Mesenchymal stem cell (in vitro differentiated cells and primary cell): Measurements from ENCODE around the gene BRWD1.

Source experiments
- DNase-seq: peaks from one replicate; pipeline ENCODE4 v3.0.0-alpha.2; 2013
- H2AFZ ChIP-seq: one replicate; pipeline ENCODE4 v1.6.1; 2013; ENCODE audit warnings: low read depth, mild to moderate bottlenecking, control low read depth, inconsistent platforms, low read length, moderate library complexity
- H2AK5ac ChIP-seq: 2 replicates; pipeline ENCODE4 v1.6.1; 2013; ENCODE audit warnings: low read length, moderate library complexity, mild to moderate bottlenecking, inconsistent platforms; ENCODE audit not compliant: severe bottlenecking
- H2BK120ac ChIP-seq: one replicate; pipeline ENCODE4 v1.6.1; 2013; ENCODE audit warnings: low read depth, mild to moderate bottlenecking, inconsistent platforms, low read length, moderate library complexity
- H2BK12ac ChIP-seq, 2 experiments: one replicate each; pipeline ENCODE4 v1.6.1; 2013; ENCODE audit warnings: inconsistent platforms in 2 of 2, low read length in 2 of 2, mild to moderate bottlenecking in 2 of 2, moderate library complexity in 2 of 2, control low read depth in 1 of 2
- H2BK15ac ChIP-seq: one replicate; pipeline ENCODE4 v1.6.1; 2013; ENCODE audit warnings: mild to moderate bottlenecking, low read depth, inconsistent platforms; ENCODE audit not compliant: poor library complexity, severe bottlenecking
- H2BK5ac ChIP-seq: 2 replicates; pipeline ENCODE4 v1.6.1; 2013; ENCODE audit warnings: low read depth, mild to moderate bottlenecking, low read length, control low read depth, inconsistent platforms; ENCODE audit not compliant: poor library complexity, severe bottlenecking
- H3K14ac ChIP-seq, 2 experiments: one replicate each; pipeline ENCODE4 v1.6.1; 2013; ENCODE audit warnings: inconsistent platforms in 2 of 2, low read length in 2 of 2, control low read depth in 1 of 2, mild to moderate bottlenecking in 1 of 2, moderate library complexity in 1 of 2
- H3K18ac ChIP-seq, 2 experiments: one replicate each; pipeline ENCODE4 v1.6.1; 2013; ENCODE audit warnings: inconsistent platforms in 2 of 2, low read length in 2 of 2, control low read depth in 1 of 2, low read depth in 1 of 2, mild to moderate bottlenecking in 1 of 2
- H3K23ac ChIP-seq, 2 experiments: one replicate each; pipeline ENCODE4 v1.6.1; 2013; ENCODE audit warnings: inconsistent platforms in 2 of 2, low read length in 2 of 2, mild to moderate bottlenecking in 2 of 2, moderate library complexity in 2 of 2, control low read depth in 1 of 2
- H3K27ac ChIP-seq: 2 replicates; pipeline ENCODE4 v1.5.1; 2013; ENCODE audit warnings: mild to moderate bottlenecking, moderate library complexity, low read length, control low read depth, inconsistent platforms; ENCODE audit not compliant: poor library complexity, severe bottlenecking
- H3K27me3 ChIP-seq, 2 experiments: 2 replicates each; pipeline versions ENCODE4 v1.6.1 to v1.7.0; 2013; ENCODE audit warnings: low read length in 2 of 2, mild to moderate bottlenecking in 2 of 2, moderate library complexity in 2 of 2, control low read depth in 1 of 2, inconsistent platforms in 1 of 2; ENCODE audit not compliant: control insufficient read depth in 1 of 2, insufficient read depth in 1 of 2
- H3K36me3 ChIP-seq, 2 experiments: 2 replicates each; pipeline versions ENCODE4 v1.6.1 to v1.7.0; 2013; ENCODE audit warnings: low read length in 2 of 2, control low read depth in 1 of 2, inconsistent platforms in 1 of 2, low read depth in 1 of 2, mild to moderate bottlenecking in 1 of 2; ENCODE audit not compliant: insufficient read depth in 2 of 2, control insufficient read depth in 1 of 2
- H3K4ac ChIP-seq, 2 experiments: one replicate each; pipeline ENCODE4 v1.6.1; 2013; ENCODE audit warnings: inconsistent platforms in 2 of 2, low read length in 2 of 2, mild to moderate bottlenecking in 2 of 2, moderate library complexity in 2 of 2, control low read depth in 1 of 2, low read depth in 1 of 2
- H3K4me1 ChIP-seq: 2 replicates; pipeline ENCODE4 v1.6.1; 2013; ENCODE audit warnings: low read depth, low read length, control low read depth; ENCODE audit not compliant: control insufficient read depth, insufficient read depth
- H3K4me2 ChIP-seq: 2 replicates; pipeline ENCODE4 v1.6.1; 2013; ENCODE audit warnings: low read length, mild to moderate bottlenecking, inconsistent platforms; ENCODE audit not compliant: poor library complexity, severe bottlenecking
- H3K4me3 ChIP-seq, 2 experiments: 2 replicates each; pipeline versions ENCODE4 v1.5.1 to v1.7.0; 2013; ENCODE audit warnings: low read length in 2 of 2, mild to moderate bottlenecking in 2 of 2, control low read depth in 1 of 2, low read depth in 1 of 2; ENCODE audit not compliant: insufficient read depth in 1 of 2
- H3K79me1 ChIP-seq: replicated peaks from 2 replicates; pipeline ENCODE4 v1.6.1; 2013; ENCODE audit warnings: mild to moderate bottlenecking, control low read depth, low read length, inconsistent platforms; ENCODE audit not compliant: poor library complexity, severe bottlenecking
- H3K9ac ChIP-seq: 2 replicates; pipeline ENCODE4 v1.7.0; 2013; ENCODE audit warnings: mild to moderate bottlenecking, low read length, moderate library complexity
- H3K9me3 ChIP-seq: 2 replicates; pipeline ENCODE4 v1.7.0; 2013; ENCODE audit warnings: mild to moderate bottlenecking, low read length; ENCODE audit not compliant: control insufficient read depth
- H4K8ac ChIP-seq: one replicate; pipeline ENCODE4 v1.6.1; 2013; ENCODE audit warnings: inconsistent platforms, mild to moderate bottlenecking, low read length, moderate library complexity
- H4K91ac ChIP-seq: one replicate; pipeline ENCODE4 v1.6.1; 2013; ENCODE audit warnings: mild to moderate bottlenecking, low read length, inconsistent platforms
- WGBS: methylation state at CpG from one replicate; pipeline ENCODE4 v1.1.7; 2013; ENCODE audit warnings: mixed read lengths; 5-methylcytosine and 5-hydroxymethylcytosine counted together

Gene BRWD1

GRCh38 chr21:39155578-39155977 is 157.9 kb downstream of the BRWD1 start:
- Histone ChIP-seq H3K79me1 (no peaks in the 10 kb centered on the region), H2BK5ac (no peak overlapping the region), H3K18ac (no peak overlapping the region), H3K27ac (no peak overlapping the region), H2BK12ac (no peak overlapping the region), H3K23ac (no peak overlapping the region), H2AK5ac (peak overlapping the region; percentile 44), H3K4me2 (no peak overlapping the region), H3K14ac (no peak overlapping the region), H3K9ac (no peak overlapping the region), H3K4ac (no peak overlapping the region), H3K36me3 (no peaks in the 10 kb centered on the region), H4K91ac (no peak overlapping the region), H2AFZ (no peak overlapping the region), H3K9me3 (no peaks in the 10 kb centered on the region), H3K27me3 (peaks cover 0 to 10% of the 10 kb centered on the region in 2 experiments), H3K4me3 (no peak overlapping the region), H2BK15ac (no peak overlapping the region), H3K4me1 (peaks cover 7% of the 10 kb centered on the region), H4K8ac (no peak overlapping the region), H2BK120ac (no peak overlapping the region)
- no peak for DNase-seq
- 94% methylated on average over 2 of the region's 2 CpGs for WGBS

- H2BK12ac ChIP-seq = no peak overlapping the region
- DNase-seq = no peak
These were observed 159.6 kb downstream of the BRWD1 start for GRCh38 chr21:39153842-39154241.

GRCh38 chr21:39153373-39153772 is 160.1 kb downstream of the BRWD1 start:
- no peaks in the 10 kb centered on the region for H3K36me3 ChIP-seq
- peaks cover 0 to 15% of the 10 kb centered on the region in 2 experiments for H3K27me3 ChIP-seq
- no peak overlapping the region for H3K4me3 ChIP-seq
- no peaks in the 10 kb centered on the region for H3K79me1 ChIP-seq
- DNase-seq = no peak
- no peak overlapping the region for H3K4me2 ChIP-seq
- no peak overlapping the region for H2BK120ac ChIP-seq
- no peak overlapping the region for H3K9ac ChIP-seq
- no peak overlapping the region for H4K91ac ChIP-seq
- H4K8ac ChIP-seq = no peak overlapping the region
- H3K9me3 ChIP-seq = no peaks in the 10 kb centered on the region
- no peak overlapping the region for H3K14ac ChIP-seq
- peaks cover 7% of the 10 kb centered on the region for H3K4me1 ChIP-seq
- H2AFZ ChIP-seq = no peak overlapping the region
- no peak overlapping the region for H3K18ac ChIP-seq
- H2BK5ac ChIP-seq = no peak overlapping the region
- H2BK15ac ChIP-seq = no peak overlapping the region
- H2BK12ac ChIP-seq = no peak overlapping the region
- H3K4ac ChIP-seq = no peak overlapping the region
- no peak overlapping the region for H2AK5ac ChIP-seq
- no peak overlapping the region for H3K27ac ChIP-seq
- 100% methylated on average over 1 of the region's 2 CpGs for WGBS
- no peak overlapping the region for H3K23ac ChIP-seq

More at GRCh38 chr21:39153842-39154241, 159.6 kb downstream of the BRWD1 start:
- Histone ChIP-seq H3K79me1 (no peaks in the 10 kb centered on the region), H3K18ac (no peak overlapping the region), H3K4me2 (no peak overlapping the region), H3K4me3 (no peak overlapping the region), H4K8ac (no peak overlapping the region), H3K23ac (no peak overlapping the region), H3K27me3 (peaks cover 0 to 15% of the 10 kb centered on the region in 2 experiments), H2BK5ac (no peak overlapping the region), H3K9me3 (no peaks in the 10 kb centered on the region), H3K4me1 (peaks cover 7% of the 10 kb centered on the region), H3K27ac (no peak overlapping the region), H4K91ac (no peak overlapping the region), H3K4ac (no peak overlapping the region), H2AFZ (no peak overlapping the region), H3K9ac (no peak overlapping the region), H2AK5ac (no peak overlapping the region), H3K36me3 (no peaks in the 10 kb centered on the region), H2BK120ac (no peak overlapping the region), H2BK15ac (no peak overlapping the region), H3K14ac (no peak overlapping the region)
- WGBS = 97% methylated on average over 2 of the region's 2 CpGs

- no peak overlapping the region for H3K23ac ChIP-seq
- H2BK15ac ChIP-seq = no peak overlapping the region
- H3K4ac ChIP-seq = no peak overlapping the region
- H4K91ac ChIP-seq = no peak overlapping the region
- no peak overlapping the region for H2AFZ ChIP-seq
- no peak for DNase-seq
- H2BK120ac ChIP-seq = no peak overlapping the region
- H2BK12ac ChIP-seq = no peak overlapping the region
- no peaks in the 10 kb centered on the region for H3K79me1 ChIP-seq
- H2AK5ac ChIP-seq = no peak overlapping the region
- no peak overlapping the region for H3K14ac ChIP-seq
- no peak overlapping the region for H3K4me2 ChIP-seq
- no peak overlapping the region for H3K27ac ChIP-seq
- no peaks in the 10 kb centered on the region for H3K9me3 ChIP-seq
- no peaks in the 10 kb centered on the region for H3K36me3 ChIP-seq
- no peak overlapping the region for H3K9ac ChIP-seq
- no peak overlapping the region for H2BK5ac ChIP-seq
- H3K27me3 ChIP-seq = peaks cover 0 to 15% of the 10 kb centered on the region in 2 experiments
- H3K4me3 ChIP-seq = no peak overlapping the region
- H3K4me1 ChIP-seq = peaks cover 7% of the 10 kb centered on the region
- H3K18ac ChIP-seq = no peak overlapping the region
- WGBS = 100% methylated on average over 2 of the region's 2 CpGs
- H4K8ac ChIP-seq = no peak overlapping the region
These were observed 161.2 kb downstream of the BRWD1 start for GRCh38 chr21:39152271-39152670.
